Stomach smooth muscle (tissue), 2 donors: ENCODE data around the gene EXOC1.

Source experiments
- H3K27ac ChIP-seq: one replicate; pipeline ENCODE4 v1.7.0; 2013; ENCODE audit warnings: mild to moderate bottlenecking, low read length, inconsistent platforms
- H3K27me3 ChIP-seq, 2 donors: one replicate each; pipeline ENCODE4 v1.7.0; 2013; ENCODE audit warnings: low read length in 2 of 2; ENCODE audit not compliant: insufficient read depth in 2 of 2, control insufficient read depth in 1 of 2
- H3K36me3 ChIP-seq, 2 donors: one replicate each; pipeline ENCODE4 v1.7.0; 2013; ENCODE audit warnings: low read length in 2 of 2; ENCODE audit not compliant: control insufficient read depth in 2 of 2, insufficient read depth in 2 of 2
- H3K4me1 ChIP-seq: one replicate; pipeline ENCODE4 v1.7.0; 2013; ENCODE audit warnings: low read length; ENCODE audit not compliant: control insufficient read depth, insufficient read depth
- H3K4me3 ChIP-seq, 2 donors: one replicate each; pipeline ENCODE4 v1.7.0; 2013; ENCODE audit warnings: low read length in 2 of 2
- H3K9ac ChIP-seq, 2 donors: one replicate each; pipeline ENCODE4 v1.7.0; 2013; ENCODE audit warnings: low read length in 2 of 2, mild to moderate bottlenecking in 1 of 2
- H3K9me3 ChIP-seq, 2 donors: one replicate each; pipeline ENCODE4 v1.7.0; 2013; ENCODE audit warnings: low read length in 2 of 2; ENCODE audit not compliant: control insufficient read depth in 2 of 2
- donor health status: healthy.
- donor health status: Pancreatic carcinoma.

Gene EXOC1

GRCh38 chr4:55948726-55949481, 95.5 kb downstream of the EXOC1 start, which contains the start of gene CEP135:
Gene CEP135, plus strand, starts transcription at chr4:55948945. Its CDS starts 3,186 bp downstream, at chr4:55952131.
- Histone ChIP-seq H3K9ac (peak within 1 kb of the TSS; percentile 58 to 76), H3K4me1 (peaks cover 14% of the 10 kb centered on the region), H3K27ac (peak within 1 kb of the TSS; percentile 68), H3K27me3 (no peaks in the 10 kb centered on the region), H3K9me3 (no peaks in the 10 kb centered on the region), H3K4me3 (peak within 1 kb of the TSS; percentile 75 to 84), H3K36me3 (no peaks in the 10 kb centered on the region)

DNA sequence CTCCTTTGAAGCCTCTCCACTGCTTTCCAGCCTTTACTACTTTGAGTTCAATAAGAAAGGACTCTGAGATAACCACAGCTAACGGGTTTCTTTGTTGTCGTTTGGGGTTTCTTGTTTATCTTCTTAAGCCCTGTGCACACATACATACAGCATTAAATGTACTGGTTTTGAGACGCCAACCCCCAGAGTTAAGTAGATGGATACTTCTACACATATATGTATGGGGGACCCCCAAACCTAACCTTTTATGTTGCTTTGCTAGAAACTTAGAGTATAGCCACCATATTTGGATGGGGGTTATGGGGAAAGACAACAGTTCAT, 96.0 kb downstream of the EXOC1 start:
- peak overlapping the region; percentile 68 for H3K27ac ChIP-seq
- peaks cover 14% of the 10 kb centered on the region for H3K4me1 ChIP-seq
- H3K9me3 ChIP-seq: no peaks in the 10 kb centered on the region
- H3K27me3 ChIP-seq: no peaks in the 10 kb centered on the region
- H3K9ac ChIP-seq: peak overlapping the region; percentile 58 to 76
- no peaks in the 10 kb centered on the region for H3K36me3 ChIP-seq
- H3K4me3 ChIP-seq: peak overlapping the region; percentile 75 to 84

- H3K27ac ChIP-seq: no peak overlapping the region
- H3K9me3 ChIP-seq: no peaks in the 10 kb centered on the region
- peaks cover 4 to 6% of the 10 kb centered on the region in 2 donors for H3K36me3 ChIP-seq
- no peak overlapping the region for H3K9ac ChIP-seq
- H3K4me3 ChIP-seq: no peak overlapping the region
- H3K27me3 ChIP-seq: no peaks in the 10 kb centered on the region
- peaks cover 14% of the 10 kb centered on the region for H3K4me1 ChIP-seq
These were observed 97.9 kb downstream of the EXOC1 start for GRCh38 chr4:55951191-55951922.
